NCI-H1436 treated with DMSO at 0.1 percent for 48 hours (cell line): ENCODE results near the gene NHERF2.
"Not testable (repeated sequence)": the region's sequence is repeated elsewhere in the genome, so short reads cannot be mapped to it uniquely, and the experiment has no call there.

Source experiments
- DNase-seq: peaks from one replicate; lab custom pipeline; 2025; lab: John Stamatoyannopoulos, UW

The NHERF2 gene

DNA sequence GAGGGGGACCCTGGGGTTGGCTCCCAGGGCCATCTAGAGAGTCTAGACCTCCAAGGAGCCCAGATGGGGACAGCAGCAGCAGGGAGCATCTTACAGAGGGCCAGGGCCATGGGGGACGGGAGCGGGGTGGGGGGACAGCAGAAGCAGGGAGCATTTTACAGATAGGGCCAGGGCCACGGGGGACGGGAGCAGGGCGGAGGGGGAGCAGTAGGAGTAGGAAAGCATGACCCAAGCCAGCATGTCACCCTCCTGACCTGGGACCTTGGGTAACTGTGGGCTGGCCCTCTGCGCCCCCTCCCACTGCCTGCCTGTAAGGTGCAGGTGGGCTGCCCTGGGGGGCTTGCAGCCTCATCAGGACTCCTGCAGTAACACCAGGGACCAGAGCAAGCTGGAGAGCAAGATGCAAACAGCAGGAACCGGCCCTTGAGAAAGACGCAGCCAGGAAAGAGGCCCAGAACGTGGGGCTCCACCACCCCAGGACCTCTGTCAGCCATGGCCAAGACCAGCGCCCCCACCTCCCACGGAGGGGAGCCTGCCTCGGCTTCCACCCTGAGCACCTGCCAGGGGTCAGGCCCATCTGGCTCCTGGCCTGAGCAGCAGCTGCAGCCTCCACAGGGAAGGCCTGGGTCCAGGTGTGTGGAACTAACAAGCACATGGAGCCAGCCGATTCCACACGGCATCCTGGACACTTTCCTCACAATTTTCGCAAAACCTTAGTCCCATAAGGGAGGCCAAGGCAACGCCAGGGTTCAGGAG lies 19.4 kb upstream of the NHERF2 start:
- DNase-seq = no peak

GRCh38 chr16:2008009-2008526 lies 18.6 kb upstream of the NHERF2 start:
- DNase-seq = no peak

DNA sequence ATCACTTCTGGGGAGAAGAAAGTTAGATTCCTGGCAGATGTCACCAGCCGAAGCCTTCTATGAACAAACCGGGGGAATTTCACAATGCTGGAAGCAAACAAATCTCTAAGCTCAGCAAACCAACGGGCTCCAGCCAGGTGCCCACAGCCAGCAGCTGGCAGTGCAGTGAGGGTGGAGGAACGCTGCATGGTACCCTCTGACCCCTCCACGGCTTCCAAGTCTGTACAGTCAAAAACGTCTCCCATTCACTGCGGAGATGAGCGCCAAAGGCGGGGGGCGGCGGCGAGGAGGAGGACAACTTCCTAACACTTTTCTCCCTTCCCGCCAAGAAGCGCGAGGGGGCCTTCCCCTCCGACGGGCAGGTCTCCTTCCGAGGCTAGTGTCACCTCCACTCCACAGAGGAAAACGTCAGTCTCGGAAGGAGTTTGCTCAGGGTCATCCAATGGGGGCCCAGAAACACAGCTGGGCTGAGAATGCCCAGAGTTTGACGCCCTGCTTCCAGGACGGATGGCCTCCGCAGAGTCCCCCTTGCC lies 18.0 kb upstream of the NHERF2 start:
- no peak for DNase-seq

GRCh38 chr16:2009164-2009711 lies 17.5 kb upstream of the NHERF2 start:
- DNase-seq = no peak

DNA sequence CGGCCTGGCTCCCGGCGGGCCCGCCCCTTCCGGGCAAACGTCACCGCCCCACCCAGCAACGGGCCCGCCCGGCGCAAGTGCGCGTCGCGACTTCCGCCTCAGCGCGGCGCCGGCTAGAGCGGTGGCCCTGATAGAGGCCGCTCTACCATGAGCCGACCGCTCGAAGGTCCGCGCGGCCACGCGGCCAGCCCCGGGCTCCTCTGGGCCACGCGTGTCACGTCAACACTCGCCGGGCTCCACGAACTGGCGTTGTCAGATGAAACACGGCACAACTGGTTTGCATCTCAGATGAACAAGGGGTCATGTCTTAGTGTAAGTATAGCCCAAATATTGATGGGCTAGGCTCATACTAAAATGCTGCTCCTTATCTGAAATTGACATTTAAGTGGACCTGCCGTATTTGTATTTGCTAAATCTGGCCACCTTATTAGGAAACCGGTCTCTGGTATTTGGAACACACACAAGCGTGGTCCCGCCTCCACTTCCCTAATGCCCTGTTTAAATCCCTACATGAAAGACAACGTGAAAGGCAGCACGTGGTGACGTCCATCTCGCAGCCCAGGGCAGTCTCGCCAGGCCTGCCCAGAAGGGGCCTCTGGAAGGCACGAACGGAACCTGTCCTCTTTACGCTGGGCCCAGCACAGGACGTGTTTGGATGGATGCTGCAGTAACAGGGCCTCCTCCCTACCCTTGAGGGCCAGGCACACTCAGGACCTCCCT lies 16.8 kb upstream of the NHERF2 start, which contains the start of gene ZNF598:
Gene ZNF598, minus strand, starts transcription at position 31 of the 720 bp plus-strand sequence.
- no peak for DNase-seq

- not testable (repeated sequence) for DNase-seq
Observed at GRCh38 chr16:2011726-2012125, 15.0 kb upstream of the NHERF2 start.

GRCh38 chr16:2013527-2013926 lies 13.2 kb upstream of the NHERF2 start:
- DNase-seq = no peak

GRCh38 chr16:2015117-2015946 lies 11.4 kb upstream of the NHERF2 start:
- no peak for DNase-seq

DNA sequence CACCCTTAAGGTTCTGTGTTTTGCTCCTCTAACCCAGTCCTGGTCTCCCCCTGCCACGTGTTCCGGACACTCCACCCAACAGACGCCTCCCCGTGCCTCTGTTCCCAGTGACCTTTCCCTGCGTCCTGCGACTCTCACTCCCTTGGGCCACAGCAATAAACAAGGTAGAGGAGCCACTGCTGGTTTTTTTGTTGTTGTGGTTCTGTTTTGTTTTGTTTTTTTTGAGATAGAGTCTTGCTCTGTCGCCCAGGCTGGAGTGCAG lies 10.8 kb upstream of the NHERF2 start:
- no peak for DNase-seq

GRCh38 chr16:2016407-2016922 lies 10.2 kb upstream of the NHERF2 start:
- DNase-seq = no peak

GRCh38 chr16:2019518-2019920 lies 7.2 kb upstream of the NHERF2 start, which contains the start of gene NPW:
Gene NPW, plus strand, starts transcription at chr16:2019785.
- no peak for DNase-seq

DNA sequence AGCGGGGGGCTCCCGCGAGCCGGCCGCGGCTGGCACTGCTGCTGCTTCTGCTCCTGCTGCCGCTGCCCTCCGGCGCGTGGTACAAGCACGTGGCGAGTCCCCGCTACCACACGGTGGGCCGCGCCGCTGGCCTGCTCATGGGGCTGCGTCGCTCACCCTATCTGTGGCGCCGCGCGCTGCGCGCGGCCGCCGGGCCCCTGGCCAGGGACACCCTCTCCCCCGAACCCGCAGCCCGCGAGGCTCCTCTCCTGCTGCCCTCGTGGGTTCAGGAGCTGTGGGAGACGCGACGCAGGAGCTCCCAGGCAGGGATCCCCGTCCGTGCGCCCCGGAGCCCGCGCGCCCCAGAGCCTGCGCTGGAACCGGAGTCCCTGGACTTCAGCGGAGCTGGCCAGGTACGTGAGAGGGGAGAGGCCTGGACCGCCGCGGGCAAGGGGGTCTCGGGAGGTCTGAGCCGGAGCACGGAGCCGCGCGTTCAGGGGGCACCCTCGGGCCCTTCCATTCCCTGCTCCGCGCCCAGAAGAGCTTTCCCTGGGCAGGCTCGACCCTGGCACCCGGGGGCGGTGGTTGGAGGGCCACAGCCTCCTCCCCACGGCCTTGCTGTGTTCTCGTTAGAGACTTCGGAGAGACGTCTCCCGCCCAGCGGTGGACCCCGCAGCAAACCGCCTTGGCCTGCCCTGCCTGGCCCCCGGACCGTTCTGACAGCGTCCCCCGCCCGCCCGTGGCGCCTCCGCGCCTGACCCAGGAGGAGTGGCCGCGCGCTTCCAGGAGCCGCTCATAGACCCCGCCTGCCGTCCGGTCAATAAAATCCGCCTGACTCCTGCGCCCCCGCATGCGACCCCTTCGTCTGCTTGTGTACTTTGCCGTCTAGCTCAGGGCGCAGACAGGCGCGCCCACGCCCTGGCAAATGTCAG lies 6.5 kb upstream of the NHERF2 start:
- DNase-seq = no peak

DNA sequence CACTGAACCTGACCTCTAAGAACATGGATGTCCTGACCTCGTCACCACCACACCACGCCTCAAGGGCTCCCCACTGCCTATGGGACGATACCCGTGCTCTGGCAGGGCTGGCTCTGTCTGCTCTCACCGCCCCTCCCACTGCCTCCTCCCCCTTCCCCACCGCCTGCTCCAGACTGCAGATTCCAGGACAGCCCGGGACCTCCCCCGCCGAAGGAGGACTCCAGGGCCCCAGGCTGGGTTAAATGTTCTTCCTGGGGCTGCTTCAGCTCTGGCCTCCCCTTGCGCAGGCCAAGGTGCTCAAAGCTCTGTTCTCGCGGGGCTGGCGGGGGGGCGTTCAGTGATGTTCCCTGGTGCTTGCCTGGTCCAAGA lies 4.0 kb upstream of the NHERF2 start:
- no peak for DNase-seq

DNA sequence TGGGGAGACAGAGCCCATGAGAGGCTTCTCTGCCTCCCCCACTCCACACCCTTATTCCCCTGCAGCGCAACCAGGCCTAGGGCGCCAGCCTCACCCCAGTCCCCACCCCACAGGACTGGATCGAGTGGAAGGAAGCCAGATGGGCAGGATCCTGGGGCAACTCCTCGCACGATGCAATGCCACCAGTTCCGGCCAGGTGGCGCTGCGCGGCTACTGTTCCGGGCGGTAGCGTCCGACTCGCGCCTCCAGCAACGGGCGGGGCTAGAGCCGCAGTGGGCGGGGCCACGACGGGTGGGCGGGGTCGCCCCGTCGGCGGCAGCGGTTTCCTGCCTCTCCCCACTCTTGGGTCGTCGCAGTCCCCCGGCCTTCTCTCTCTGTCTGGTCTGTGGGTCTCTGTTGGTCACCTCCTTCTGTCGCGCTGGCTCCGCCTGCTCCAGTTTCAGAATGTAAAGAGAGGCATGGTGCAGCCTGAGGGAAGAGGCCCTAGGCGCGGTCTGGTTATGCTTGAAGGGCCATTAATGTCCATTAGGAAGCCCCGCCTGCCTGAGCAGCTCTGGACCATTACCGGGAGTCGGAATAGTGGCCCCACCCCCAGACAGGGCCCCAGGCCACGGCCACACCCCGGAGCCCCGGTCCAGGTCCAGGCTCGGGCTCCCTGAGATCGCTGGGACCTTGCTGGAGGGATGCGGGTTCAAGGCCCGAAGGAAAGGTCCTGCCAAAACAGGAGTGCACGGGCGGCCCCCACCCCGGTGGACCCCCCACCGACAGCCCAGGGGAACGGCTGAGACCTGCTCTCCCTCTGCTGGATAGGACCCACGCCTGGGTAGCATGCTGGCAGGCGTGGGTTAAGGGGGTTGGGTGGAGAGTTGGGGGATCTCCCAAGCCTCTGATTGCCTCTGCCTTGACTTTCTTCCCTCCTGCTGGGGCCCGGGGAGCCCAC lies 3.3 kb upstream of the NHERF2 start:
- DNase-seq = no peak

- DNase-seq = no peak
Observed at GRCh38 chr16:2024032-2024420, 2.7 kb upstream of the NHERF2 start.

- no peak for DNase-seq
Observed at GRCh38 chr16:2025251-2025650, 1.5 kb upstream of the NHERF2 start.

DNA sequence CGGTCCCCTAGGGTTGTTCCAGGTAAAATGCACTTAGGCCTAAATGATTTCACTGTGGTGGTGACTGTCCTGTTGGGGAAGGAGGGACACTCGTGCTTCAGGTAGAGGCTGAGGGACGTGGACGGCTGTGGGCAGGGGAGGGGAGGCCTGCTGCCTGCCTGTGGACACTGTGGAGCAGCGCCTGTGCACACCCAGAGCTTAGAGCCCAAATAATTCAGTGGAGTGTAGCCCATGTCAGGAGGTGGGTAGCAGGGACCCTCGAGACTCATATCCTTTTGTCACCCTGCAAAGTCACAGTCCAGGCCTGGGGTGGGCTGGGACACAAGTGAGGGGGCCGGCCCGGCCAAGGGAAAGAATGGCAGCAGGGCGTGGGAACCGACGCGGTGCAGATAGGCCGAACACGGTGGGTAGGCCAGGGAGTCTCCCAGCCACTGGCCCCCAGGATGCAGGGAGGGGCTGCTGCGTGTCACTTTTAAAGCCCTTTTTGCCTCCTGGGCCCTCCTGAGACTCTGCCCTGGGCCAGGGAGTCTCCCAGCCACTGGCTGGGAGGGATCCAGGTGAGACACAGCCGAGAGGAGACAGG lies 733 bp upstream of the NHERF2 start:
- no peak for DNase-seq

DNA sequence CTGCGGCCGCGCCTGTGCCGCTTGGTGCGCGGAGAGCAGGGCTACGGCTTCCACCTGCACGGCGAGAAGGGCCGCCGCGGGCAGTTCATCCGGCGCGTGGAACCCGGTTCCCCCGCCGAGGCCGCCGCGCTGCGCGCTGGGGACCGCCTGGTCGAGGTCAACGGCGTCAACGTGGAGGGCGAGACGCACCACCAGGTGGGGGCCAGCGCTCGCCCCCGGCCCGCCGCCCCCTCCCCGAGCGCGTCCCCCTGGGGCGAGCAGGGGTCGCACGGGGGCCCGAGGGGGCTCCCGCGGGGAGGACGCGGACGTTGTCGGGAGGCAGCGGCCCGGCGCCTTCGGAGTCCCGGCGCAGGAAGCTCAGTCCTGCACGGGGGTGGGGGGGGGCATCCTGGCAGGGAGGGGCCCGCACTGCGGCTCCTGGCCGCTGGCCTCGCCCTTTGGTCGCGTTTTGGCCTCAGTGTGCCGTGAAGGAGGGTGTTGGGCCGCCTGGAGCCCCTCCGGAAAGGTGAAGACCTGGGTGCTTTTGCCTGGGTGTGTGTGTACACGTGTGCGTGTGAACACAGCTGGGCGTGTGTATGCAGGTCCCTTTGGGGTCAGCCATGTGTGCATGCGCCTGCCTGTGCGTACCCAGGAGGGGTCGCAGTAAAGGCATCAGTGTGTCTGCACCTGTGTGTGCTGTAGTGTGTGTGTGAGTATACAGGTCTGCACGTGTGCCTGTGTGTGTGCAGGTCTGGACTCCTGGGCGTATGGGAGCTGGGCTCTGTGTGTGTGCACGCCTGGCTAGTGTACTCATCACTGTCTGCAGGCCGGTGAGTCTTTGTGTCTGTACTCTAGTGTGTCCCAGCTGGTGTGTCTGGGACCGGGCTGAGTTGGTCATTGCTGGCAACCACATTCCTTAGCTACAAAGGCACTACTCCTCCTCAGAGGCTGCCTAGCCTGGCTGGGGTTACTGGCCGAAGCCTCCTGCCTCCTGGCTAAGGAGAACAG lies 615 bp downstream of the NHERF2 start:
- DNase-seq = no peak
